ENCODE measurements around the gene FOLR3.
A peak's percentile ranks its signal among the peaks of the same experiment; 100 is the strongest.
"Not testable (repeated sequence)": the region's sequence is repeated elsewhere in the genome, so short reads cannot be mapped to it uniquely, and the experiment has no call there.

Gene FOLR3

DNA sequence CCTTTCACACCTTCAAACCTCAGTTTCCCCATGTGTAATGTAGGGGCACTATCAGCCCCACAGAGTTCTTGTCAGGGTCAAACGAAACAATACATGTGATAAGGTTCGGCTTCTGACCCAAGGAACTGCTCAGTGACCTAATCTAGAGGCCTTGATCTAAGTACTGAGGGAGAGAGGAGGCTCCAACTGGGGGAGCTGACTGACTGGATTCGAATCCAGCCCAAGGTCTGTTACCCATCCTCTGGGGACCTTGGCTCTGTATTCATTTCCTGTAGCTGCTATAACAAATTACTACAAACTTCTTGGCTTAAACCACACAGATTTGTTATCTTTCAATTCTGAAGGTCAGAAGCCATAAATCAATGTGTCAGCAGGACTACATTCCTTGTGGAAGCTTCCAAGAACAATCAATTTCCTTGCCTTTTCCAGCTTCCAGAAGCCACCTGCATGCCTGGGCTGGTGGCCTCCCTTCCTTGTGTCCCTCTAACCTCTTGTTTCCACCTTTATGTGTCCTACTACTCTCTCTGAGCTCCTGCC, 12.3 kb upstream of the FOLR3 start:
- no peak for DNase-seq (ENCODE audit: low spot score)

DNA sequence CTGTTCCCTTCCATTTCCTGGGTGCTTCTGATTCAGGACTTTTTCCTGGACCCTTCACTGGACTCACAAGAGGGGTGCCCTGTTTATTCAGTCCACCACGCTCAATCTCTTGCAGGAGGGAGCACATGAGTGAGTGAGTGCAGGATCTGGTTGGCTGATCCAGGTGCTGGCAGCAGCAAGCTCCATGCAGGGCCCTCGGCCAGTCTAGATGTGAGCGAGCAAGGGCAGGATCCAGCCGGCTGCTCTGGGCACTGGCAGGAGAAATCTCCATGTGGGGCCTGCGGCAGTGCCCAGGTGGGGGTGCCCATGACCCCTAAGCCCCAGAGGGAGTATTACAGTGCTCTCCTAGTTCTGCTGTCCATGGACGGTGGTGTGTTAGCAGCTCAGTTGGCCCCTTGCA, 11.5 kb upstream of the FOLR3 start:
- DNase-seq (ENCODE audit: low spot score), result no peak

DNA sequence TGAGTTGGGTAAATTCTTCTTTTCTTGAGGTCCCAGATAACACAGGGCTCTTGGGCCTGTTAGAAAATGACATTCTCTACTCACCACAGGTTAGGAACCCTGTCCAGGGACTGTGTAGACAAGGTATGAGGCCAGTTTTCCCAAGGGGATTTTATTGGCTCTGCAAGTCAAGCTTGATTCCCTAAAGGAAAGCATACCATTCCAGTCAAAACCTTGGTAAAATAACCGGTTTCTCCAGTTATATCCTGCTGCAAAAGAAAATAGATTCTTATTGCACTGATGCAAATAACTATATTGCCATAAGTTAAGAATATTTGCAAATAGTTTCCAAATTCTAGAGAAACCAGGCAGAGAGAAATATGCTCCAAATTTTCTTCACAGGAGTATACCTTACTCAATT, 9.6 kb upstream of the FOLR3 start:
- DNase-seq (ENCODE audit: low spot score), result no peak

DNA sequence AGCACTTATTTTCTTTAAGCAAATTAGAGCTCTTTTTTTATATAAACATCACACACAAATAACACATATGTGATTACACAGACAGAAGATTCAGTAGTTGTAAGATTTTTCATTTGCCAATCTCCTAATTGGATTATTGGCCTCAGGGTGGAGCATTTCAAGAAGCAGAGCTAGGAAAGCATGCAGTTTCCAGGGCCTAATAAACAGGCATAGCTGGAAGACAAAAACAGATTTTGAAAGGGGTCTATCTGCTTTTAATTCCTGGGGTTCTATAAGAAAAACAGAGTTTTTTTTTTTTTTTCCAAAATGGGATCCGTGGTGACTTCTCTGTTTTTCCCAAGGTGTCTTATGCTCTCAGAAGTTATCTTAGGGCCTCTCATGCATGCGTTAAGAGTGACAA, 7.6 kb upstream of the FOLR3 start:
- DNase-seq (ENCODE audit: low spot score), result no peak

DNA sequence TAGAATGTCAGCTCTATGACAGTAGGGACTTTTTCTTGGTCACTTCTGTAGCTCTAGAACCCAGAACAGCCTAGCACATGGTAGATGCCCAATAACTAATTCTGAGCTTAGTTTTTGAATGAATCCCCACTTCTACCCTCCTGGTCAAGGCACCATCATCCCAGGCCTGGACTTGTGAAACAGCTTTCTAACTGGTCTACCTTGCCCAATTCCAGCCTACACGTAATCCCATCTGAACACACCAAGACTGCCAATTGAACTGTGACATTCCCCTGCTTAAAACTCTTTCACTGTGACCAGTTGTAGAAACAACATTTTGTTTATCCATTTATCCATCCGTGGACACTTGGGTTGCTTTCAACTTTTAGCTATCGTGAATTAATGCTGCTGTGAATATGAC, 6.1 kb upstream of the FOLR3 start:
- no peak for DNase-seq (ENCODE audit: low spot score)

DNA sequence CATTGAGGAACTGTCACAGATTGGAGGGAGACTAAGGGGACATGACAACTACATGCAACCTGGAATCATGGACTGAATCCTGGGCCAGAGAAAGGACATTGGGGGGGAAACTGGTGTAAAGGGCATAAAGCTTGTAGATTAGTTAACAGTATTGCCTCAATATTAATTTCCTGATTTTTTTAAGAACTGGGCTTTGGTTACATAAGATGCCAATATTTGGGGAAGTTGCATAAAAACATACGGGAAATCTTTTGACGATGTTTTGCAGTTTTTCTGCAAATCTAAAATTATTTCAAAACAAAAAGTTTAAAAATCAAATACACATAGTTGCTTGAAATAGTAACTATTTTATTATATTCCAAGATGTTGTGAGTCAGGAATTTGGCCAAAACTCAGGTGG, 2.9 kb upstream of the FOLR3 start:
- no peak for DNase-seq (ENCODE audit: low spot score)

DNA sequence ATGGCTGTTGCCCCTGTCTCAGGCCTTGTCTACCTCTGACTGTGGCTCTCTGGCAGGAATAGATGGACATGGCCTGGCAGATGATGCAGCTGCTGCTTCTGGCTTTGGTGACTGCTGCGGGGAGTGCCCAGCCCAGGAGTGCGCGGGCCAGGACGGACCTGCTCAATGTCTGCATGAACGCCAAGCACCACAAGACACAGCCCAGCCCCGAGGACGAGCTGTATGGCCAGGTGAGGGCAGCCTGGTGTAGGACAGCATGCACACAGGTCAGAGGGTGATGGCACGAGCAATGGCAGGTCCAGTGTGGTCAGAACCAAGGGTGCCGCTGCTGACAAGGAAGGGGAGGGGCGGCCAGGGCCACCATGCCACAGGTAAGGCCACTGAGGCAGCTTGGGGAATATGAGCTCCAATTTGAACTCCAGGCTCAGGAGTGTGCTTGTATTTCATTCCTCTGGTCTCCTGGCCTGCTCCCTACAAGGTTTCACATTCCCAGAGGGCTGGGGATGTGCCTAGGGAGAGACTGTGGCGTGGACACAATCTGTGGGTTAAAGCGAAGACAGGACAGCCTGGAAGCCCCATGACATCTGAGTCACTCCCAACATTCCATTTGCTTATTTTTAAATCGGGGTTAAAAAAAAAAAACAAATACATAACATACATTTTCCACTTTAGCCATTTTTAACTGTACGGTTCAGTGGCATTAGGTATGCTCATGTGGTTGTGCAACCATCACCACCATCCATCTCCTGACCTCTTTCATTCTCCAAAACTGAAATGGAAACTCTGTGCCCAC, 562 bp downstream of the FOLR3 start:
- DNase-seq (ENCODE audit: low spot score), result no peak

DNA sequence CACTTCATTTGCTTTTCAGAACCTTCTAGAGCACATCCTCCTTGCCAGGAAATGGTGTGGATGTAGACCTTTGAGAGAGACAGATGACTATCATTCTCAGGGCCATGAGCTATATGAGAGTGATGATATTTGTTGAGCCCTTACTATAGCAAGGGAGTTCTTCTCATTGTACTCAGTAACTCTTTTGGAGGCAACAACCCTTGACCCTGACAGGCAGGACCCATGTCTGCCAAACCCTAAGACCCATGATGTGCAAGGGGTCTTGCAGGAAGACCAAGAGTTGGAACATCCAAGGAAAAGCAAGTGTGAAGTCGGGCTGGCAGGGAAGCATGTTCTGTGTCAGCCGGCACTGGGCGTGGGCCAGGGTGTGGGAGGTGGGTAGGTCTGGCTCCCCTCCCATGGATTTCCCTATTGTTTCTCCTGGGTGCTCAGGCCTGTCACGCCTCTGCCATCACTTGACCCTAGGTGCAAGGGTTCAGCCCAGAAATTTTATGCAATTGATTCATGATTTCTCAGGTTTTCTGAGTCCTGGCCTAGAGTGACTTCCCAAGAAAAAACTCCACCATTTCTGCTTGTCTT, 1.2 kb downstream of the FOLR3 start:
- DNase-seq (ENCODE audit: low spot score), result no peak

DNA sequence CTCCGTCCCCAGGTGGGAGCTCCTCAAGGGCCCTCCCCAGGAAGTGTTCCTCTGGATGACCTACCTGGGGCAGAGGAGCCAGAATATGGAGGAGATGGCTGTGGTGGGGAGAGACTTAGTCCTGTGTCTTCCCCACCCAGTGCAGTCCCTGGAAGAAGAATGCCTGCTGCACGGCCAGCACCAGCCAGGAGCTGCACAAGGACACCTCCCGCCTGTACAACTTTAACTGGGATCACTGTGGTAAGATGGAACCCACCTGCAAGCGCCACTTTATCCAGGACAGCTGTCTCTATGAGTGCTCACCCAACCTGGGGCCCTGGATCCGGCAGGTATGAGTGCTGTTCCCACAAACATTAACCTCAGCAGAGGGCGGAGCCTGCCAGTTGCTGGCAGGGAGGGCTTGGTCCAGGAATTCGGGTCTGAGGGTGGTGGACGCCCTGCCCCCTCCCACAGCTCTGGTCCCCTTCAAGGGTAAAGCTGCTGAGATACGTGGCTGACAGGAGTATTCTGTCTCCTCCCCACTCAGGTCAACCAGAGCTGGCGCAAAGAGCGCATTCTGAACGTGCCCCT, 3.4 kb downstream of the FOLR3 start:
- DNase-seq (ENCODE audit: low spot score), result no peak

DNA sequence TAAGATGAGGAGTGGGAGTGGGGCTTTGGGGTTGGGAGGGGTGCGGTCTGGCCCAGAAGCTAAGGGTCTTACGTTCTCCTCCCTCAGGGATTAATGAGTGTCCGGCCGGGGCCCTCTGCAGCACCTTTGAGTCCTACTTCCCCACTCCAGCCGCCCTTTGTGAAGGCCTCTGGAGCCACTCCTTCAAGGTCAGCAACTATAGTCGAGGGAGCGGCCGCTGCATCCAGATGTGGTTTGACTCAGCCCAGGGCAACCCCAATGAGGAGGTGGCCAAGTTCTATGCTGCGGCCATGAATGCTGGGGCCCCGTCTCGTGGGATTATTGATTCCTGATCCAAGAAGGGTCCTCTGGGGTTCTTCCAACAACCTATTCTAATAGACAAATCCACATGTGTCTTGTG, 4.0 kb downstream of the FOLR3 start:
- DNase-seq (ENCODE audit: low spot score), result no peak

DNA sequence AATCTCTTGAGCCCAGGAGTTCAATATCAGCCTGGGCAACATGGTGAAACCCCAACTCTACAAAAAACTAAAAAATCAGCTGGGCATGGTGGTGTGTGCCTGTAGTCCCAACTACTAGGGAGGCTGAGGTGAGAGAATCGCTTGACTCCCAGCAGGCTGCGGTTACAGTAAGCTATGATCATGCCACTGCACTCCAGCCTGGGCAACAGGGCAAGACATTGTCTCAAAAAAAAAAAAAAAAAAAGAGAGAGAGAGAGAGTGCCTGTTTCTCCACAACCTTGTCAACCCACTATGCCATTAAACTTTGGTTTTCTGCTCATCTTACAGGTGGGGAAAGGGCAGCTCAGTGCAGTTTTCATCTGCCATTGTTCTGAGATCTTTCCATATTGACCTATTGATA, 5.1 kb downstream of the FOLR3 start:
- no peak for DNase-seq (ENCODE audit: low spot score)

DNA sequence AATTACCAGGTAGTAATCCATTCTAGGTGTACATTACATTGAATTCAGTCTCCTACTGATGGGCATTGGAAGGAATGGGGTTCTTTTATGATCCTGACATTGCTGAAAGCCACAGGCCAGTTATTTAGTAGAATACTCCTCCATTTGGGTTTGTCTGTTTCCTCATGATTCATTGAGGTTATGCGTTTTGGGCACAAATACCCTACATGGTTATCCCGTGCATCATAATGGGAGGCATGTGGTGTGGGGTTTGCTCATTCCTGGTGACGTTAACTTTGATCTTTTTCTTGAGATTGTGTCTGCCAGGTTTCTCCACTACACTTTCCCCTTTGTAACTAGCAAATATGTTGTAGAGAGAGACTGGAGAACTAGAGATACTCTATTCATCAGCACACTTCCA, 5.5 kb downstream of the FOLR3 start:
- peak; percentile 92 for DNase-seq (ENCODE audit: low spot score)

DNA sequence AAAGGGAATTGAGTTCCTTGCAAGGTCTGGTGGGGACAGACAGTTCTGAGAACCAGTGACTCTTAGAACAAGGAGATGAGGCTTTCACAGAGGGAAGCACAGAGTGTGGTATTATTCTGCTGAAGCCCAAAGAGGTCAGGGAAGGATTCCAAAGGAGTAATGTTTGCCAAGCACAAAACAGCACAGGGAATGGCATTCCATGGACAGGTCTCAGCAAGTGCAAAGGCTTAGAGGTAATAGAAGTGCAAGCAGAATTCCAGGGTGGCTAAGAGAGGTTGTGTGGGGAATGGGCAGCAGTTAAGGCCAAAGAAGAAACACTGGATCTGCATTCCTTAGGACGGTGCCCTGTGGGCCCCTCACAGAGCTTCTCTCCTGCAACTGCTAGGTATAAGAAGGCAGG, 6.6 kb downstream of the FOLR3 start:
- not testable (repeated sequence) for DNase-seq (ENCODE audit: low spot score)

DNA sequence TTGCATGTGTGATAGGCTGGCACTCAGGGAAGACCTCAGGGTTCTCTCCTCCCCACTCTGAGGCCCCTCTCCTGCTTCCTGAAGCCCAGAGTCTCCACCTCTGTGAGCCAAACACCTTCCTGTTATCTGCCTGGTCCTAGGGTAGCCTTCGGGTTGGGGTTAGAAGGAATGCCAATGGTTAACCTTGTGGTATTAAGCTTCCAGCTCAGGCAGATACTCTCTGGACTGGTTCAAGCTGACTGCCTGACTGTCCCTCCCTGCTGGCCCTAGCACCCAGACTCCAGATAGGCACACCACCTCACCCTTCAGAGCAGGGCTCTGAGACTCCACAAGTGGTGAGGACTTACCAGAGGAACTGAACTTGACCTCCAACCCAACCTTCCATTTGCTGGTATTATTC, 7.0 kb downstream of the FOLR3 start:
- DNase-seq (ENCODE audit: low spot score), result not testable (repeated sequence)

DNA sequence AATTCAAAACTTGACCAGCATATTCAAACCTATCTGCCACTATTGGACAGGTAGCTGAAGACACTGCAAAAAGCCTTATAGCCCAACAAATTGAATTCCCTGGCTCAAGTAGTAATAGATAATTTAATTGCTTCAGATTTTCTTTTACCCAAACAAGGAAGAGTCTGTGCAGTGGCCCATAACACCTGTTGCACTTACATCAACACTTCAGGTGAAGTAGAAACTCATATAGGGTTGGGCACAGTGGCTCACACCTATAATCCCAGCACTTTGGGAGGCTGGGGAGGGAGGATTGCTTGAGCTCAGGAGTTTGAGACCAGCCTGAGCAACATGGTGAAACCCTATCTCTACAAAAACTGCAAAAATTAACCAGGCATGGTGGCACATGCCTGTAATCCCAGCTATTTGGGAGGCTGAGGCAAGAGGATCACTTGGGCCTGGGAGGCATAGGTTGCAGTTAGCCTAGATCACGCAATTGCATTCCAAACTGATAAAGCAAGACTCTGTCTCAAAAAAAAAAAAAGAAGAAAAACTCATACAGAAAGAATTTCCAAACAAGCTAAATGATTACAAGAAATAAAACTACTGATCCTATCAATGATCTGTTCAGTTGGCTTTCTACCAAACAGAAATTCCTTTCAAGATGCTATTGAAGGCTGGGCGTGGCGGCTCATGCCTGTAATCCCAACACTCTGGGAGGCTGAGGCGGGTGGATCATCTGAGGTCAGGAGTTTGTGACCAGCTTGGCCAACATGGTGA, 9.5 kb downstream of the FOLR3 start:
- DNase-seq (ENCODE audit: low spot score), result peak; percentile 47

DNA sequence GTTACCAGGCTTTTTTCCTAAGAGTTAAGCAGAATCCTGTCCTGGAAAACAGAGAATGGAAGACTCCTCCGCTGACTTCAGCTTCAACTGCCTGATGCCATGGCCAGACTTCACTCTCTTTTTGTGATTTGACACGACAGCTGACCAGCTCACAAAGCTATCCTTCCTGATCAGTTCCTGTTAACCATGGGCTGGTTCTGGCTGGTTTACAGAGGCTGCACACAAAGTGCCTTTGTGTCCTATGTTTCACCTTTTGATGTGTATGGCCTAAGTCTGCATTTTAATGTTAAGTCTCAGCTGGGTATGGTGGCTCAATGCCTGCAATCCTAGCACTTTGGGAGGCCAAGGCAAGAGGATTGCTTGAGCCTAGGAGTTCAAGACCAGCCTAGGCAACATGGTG, 11.1 kb downstream of the FOLR3 start:
- DNase-seq (ENCODE audit: low spot score), result no peak

DNA sequence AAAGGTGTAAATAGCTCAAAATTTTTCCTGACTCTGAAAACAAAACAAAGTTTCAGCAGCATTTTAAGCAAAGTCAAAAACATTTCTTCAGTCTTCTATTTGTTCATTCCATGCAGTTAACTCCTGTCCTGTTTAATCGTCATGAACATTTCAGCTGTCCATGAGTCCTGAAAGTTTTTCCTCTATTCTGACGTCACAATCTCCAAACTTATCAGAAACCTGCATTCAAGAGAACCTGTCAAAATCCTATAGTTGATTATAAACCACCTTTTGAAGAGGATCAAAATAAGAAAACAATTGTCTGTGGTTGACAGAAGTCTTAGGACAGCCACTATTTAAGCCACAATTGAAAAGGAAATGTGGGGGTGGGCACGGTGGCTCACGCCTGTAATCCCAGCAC, 15.4 kb downstream of the FOLR3 start:
- DNase-seq (ENCODE audit: low spot score), result no peak

DNA sequence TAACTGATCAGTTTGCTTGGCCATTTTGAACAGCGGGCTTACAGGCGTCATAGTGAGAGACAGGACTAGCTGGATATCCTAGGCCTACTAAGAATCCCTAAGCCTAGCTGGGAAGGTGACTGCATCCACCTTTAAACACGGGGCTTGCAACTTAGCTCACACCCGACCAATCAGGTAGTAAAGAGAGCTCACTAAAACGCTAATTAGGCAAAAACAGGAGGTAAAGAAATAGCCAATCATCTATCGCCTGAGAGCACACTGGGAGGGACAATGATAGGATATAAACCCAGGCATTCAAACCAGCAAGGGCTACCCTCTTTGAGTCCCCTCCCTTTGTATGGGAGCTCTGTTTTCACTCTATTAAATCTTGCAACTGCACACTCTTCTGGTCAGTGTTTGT, 18.3 kb downstream of the FOLR3 start:
- DNase-seq (ENCODE audit: low spot score), result not testable (repeated sequence)

DNA sequence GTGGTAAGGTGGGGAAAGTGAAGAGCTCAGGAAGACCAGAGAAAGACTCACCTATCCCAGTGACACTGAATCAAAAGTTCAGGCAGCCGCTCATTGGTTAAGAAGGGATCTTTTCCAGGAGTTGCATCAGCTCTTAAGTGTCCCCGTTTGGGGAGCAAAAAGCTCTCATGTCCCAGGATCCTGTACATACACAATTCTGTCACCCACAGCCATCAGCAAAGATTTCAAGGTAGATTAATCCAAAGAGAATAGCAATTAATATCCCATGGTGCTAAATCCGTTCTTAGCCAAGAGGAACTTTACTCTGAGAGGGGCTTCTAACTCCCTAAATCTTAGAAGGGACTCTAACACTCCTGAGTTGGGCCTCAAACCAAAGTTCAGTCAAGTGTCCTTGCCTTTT, 19.3 kb downstream of the FOLR3 start:
- no peak for DNase-seq (ENCODE audit: low spot score)

DNA sequence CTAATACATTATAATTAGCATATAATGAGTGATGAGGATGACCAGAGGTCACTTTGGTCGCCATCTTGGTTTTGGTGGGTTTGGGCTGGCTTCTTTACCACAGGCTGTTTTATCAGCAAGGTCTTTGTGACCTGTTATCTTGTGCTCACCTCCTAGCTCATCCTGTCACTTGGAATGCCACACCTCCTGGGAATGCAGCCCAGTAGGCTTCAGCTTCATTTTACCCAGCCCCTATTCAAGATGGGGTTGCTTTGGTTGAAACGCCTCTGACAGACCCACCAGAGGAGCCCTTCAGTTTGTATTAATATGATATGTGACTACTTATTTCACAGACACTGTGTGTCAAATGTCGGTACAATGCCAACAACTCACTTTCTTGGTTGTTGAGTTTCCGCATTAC, 20.2 kb downstream of the FOLR3 start:
- DNase-seq (ENCODE audit: low spot score), result no peak

DNA sequence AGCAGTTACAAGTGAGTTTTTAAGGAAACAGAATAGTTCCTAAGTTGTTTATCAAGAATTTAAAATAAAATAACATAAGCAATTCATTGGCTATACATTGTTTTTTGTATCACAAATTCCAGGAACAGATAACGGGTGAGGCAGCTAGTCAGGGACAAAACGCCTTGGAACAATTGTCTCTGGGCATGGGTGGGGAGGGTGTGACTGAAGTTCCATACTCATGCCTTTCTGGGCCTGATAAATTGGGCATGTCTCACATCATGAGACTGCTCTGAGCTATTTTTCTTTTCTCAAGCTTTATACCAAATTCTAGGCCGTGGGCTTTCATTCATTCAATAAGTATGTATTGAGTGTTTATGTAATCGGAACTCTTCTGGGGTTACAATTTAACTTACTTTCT, 21.6 kb downstream of the FOLR3 start:
- no peak for DNase-seq (ENCODE audit: low spot score)

DNA sequence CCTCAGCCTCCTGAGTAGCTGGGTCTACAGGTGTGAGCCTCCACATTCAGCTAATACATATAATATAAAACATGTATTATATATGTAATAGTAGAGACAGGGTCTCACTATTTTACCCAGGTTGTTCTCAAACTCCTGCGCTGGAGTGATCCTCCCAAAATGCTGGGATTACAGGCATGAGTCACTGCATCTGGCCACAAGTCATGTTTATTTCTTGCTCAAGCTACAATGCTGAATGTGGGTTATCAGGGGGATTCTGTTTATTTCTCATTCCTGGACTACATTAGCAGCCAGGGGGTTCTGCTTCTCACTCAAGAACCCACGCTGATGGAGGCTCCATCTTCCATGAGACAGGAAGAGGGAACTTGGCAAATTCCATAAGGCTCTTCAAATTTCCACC, 24.8 kb downstream of the FOLR3 start:
- no peak for DNase-seq (ENCODE audit: low spot score)
